CD4-positive, alpha-beta T cell (primary cell): ENCODE measurements around the gene THSD7A. TPM values are rescaled to one million over a fixed set of nuclear protein-coding genes. Genes with fewer than 3 reads are reported as not detected.

Source experiments
- ATAC-seq: fragments of 200-7000 bp; cut with Tn5 transposase; one replicate; pipeline ENCODE4 v1.10.0; 2022; ENCODE audit warnings: mild to moderate bottlenecking; ENCODE audit not compliant: poor library complexity
- CTCF ChIA-PET: fragments of 350-600 bp; sonication (Branson Sonifier 250); formaldehyde crosslinking; loops from one replicate; lab custom pipeline; 2021; ENCODE audit warnings: antibody characterized with exemption, inconsistent platforms; lab: Charles Lee
- POLR2A ChIA-PET: fragments of 350-600 bp; sonication (Branson Sonifier 250); formaldehyde crosslinking; loops from one replicate; lab custom pipeline; 2021; ENCODE audit warnings: antibody characterized with exemption, inconsistent platforms; lab: Charles Lee
- DNase-seq, 14 experiments: peaks; one replicate each; pipeline ENCODE4 v3.0.0-alpha.2; 2013 to 2020; ENCODE audit warnings: mixed read lengths in 2 of 14
- H3K27ac ChIP-seq, 2 donors: one replicate each; pipeline versions ENCODE4 v1.5.1 to v1.7.0; 2013; ENCODE audit warnings: low read length in 2 of 2, low read depth in 1 of 2, mild to moderate bottlenecking in 1 of 2
- H3K27me3 ChIP-seq, 2 experiments: 1 replicate in 1 of 2; 2 replicates in 1 of 2; pipeline versions ENCODE4 v1.6.1 to v1.7.0; 2013; ENCODE audit warnings: low read length in 2 of 2, control low read depth in 1 of 2, mild to moderate bottlenecking in 1 of 2, moderate library complexity in 1 of 2; ENCODE audit not compliant: insufficient read depth in 2 of 2, control insufficient read depth in 1 of 2
- H3K36me3 ChIP-seq: one replicate; pipeline ENCODE4 v1.6.1; 2013; ENCODE audit warnings: low read length, control low read depth; ENCODE audit not compliant: insufficient read depth
- H3K4me1 ChIP-seq: one replicate; pipeline ENCODE4 v1.6.1; 2013; ENCODE audit warnings: low read length, control low read depth; ENCODE audit not compliant: insufficient read depth
- H3K4me3 ChIP-seq: one replicate; pipeline ENCODE4 v1.5.1; 2013; ENCODE audit warnings: mild to moderate bottlenecking, low read length, moderate library complexity
- H3K9me3 ChIP-seq, 2 experiments: 1 replicate in 1 of 2; 2 replicates in 1 of 2; pipeline versions ENCODE4 v1.6.1 to v1.7.0; 2013; ENCODE audit warnings: low read length in 2 of 2, mild to moderate bottlenecking in 2 of 2, control low read depth in 1 of 2, moderate library complexity in 1 of 2; ENCODE audit not compliant: control insufficient read depth in 1 of 2, insufficient read depth in 1 of 2
- H3K27ac Mint-ChIP-seq: one replicate; pipeline ENCODE4 v1.8.0; 2020; ENCODE audit warnings: mixed read lengths
- H3K27me3 Mint-ChIP-seq: one replicate; pipeline ENCODE4 v1.8.0; 2021; ENCODE audit warnings: mixed read lengths
- H3K36me3 Mint-ChIP-seq: one replicate; pipeline ENCODE4 v1.8.0; 2021; ENCODE audit warnings: low read depth, mixed read lengths
- H3K4me1 Mint-ChIP-seq: one replicate; pipeline ENCODE4 v1.8.0; 2021; ENCODE audit warnings: low read depth, mixed read lengths
- H3K4me3 Mint-ChIP-seq: one replicate; pipeline ENCODE4 v1.8.0; 2020; ENCODE audit warnings: mild to moderate bottlenecking, mixed read lengths
- H3K9me3 Mint-ChIP-seq: one replicate; pipeline ENCODE4 v1.8.0; 2020; ENCODE audit warnings: mixed read lengths
- intact Hi-C, 2 experiments: fragments of 100-400 bp; cut with DNase I in 1 of 2; cut with micrococcal nuclease in 1 of 2; formaldehyde crosslinking; loops; one replicate each; pipeline versions ENCODE4 v1.15.1 to v1.9.0; 2023 to 2025; cut with DNase I, micrococcal nuclease
- total RNA-seq, 174 experiments: library from RNA in 2 of 174; stranded (reverse) in 2 of 174; gene quantifications; one replicate each; pipeline ENCODE4 v1.2.3 and lab custom pipeline; 2021 to 2026
- TF ChIP-seq, protein P1 (sequence below): fragments of 200-600 bp; IDR thresholded peaks from one replicate; pipeline ENCODE4 v1.8.0; 2022; ENCODE audit warnings: antibody characterized with exemption, mild to moderate bottlenecking

The THSD7A gene
- total RNA-seq, 2 experiments from 2014 or later, result not detected

DNA sequence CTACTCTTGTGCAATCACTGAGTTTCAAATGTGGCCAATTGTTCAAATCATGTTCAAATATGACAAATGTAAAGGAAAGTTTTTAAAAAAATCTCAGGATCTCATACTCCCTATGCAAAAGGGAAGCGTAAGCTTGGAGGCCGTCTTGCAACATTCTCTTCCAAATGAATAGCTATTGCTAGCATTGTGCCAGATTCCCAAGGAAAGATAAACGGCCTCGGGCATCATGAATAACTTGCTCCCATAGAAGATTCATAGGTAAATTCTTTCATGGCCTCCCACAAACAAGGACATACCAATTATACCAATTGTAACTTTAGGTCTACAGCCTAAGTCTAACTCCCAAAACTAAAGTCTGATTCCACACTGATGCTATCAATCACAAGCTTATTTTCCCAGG, 416.9 kb downstream of the THSD7A start:
- Histone ChIP-seq H3K36me3 (no peaks in the 10 kb centered on the region), H3K4me1 (no peaks in the 10 kb centered on the region), H3K9me3 (peaks cover 7 to 9% of the 10 kb centered on the region in 2 experiments), H3K27ac (no peak overlapping the region), H3K27me3 (no peaks in the 10 kb centered on the region), H3K4me3 (no peak overlapping the region)
- CTCF ChIA-PET, result no interaction called here
- Mint-ChIP-seq H3K4me3 (no peak overlapping the region), H3K36me3 (no peaks in the 10 kb centered on the region), H3K4me1 (no peaks in the 10 kb centered on the region), H3K27me3 (no peaks in the 10 kb centered on the region), H3K9me3 (peaks cover 3% of the 10 kb centered on the region), H3K27ac (no peak overlapping the region)
- intact Hi-C loops, result no loop called here
- POLR2A ChIA-PET, result no interaction called here
- DNase-seq (no peak), ATAC-seq (no peak)
- TF ChIP-seq, protein P1, sequence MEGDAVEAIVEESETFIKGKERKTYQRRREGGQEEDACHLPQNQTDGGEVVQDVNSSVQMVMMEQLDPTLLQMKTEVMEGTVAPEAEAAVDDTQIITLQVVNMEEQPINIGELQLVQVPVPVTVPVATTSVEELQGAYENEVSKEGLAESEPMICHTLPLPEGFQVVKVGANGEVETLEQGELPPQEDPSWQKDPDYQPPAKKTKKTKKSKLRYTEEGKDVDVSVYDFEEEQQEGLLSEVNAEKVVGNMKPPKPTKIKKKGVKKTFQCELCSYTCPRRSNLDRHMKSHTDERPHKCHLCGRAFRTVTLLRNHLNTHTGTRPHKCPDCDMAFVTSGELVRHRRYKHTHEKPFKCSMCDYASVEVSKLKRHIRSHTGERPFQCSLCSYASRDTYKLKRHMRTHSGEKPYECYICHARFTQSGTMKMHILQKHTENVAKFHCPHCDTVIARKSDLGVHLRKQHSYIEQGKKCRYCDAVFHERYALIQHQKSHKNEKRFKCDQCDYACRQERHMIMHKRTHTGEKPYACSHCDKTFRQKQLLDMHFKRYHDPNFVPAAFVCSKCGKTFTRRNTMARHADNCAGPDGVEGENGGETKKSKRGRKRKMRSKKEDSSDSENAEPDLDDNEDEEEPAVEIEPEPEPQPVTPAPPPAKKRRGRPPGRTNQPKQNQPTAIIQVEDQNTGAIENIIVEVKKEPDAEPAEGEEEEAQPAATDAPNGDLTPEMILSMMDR, result no peak

DNA sequence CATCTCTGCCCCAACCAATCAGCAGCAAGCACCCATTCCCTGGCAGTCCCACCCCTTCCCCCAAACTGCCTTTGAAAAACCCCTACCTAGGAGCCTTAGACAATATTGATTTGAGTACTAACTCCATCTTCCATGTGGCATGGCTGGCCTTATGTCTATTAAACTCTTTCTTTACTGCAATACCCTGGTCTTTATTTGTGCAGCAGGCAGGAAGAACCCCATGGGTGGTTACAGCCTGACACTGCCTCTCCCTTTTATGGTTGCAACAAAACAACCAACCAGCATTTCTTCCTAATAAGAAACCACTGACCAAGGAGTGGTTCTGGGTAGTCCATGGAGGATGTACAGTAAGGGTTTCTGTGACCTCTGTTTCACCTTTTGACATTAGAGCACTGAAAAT, 418.1 kb downstream of the THSD7A start:
- Histone ChIP-seq H3K9me3 (peaks cover 7% of the 10 kb centered on the region in 2 experiments), H3K27me3 (no peaks in the 10 kb centered on the region), H3K4me1 (no peaks in the 10 kb centered on the region), H3K36me3 (no peaks in the 10 kb centered on the region), H3K27ac (no peak overlapping the region), H3K4me3 (no peak overlapping the region)
- Mint-ChIP-seq H3K27me3 (no peaks in the 10 kb centered on the region), H3K9me3 (peaks cover 3% of the 10 kb centered on the region), H3K4me3 (no peak overlapping the region), H3K36me3 (no peaks in the 10 kb centered on the region), H3K27ac (no peak overlapping the region), H3K4me1 (no peaks in the 10 kb centered on the region)
- CTCF ChIA-PET, result no interaction called here
- intact Hi-C loops, result no loop called here
- DNase-seq, result no peak
- ATAC-seq, result no peak
- POLR2A ChIA-PET, result no interaction called here
- TF ChIP-seq, protein P1, result no peak

GRCh38 chr7:11412036-11412435, 420.0 kb downstream of the THSD7A start:
- no peaks in the 10 kb centered on the region for H3K27me3 Mint-ChIP-seq
- ChIA-PET POLR2A (no interaction called here), CTCF (no interaction called here)
- H3K9me3 Mint-ChIP-seq, result peaks cover 3% of the 10 kb centered on the region
- no peaks in the 10 kb centered on the region for H3K36me3 ChIP-seq
- ATAC-seq, result no peak
- H3K4me3 ChIP-seq, result no peak overlapping the region
- no peak overlapping the region for H3K4me3 Mint-ChIP-seq
- intact Hi-C loops, result no loop called here
- H3K27me3 ChIP-seq, result no peaks in the 10 kb centered on the region
- peaks cover 7% of the 10 kb centered on the region in 2 experiments for H3K9me3 ChIP-seq
- no peak overlapping the region for H3K27ac ChIP-seq
- DNase-seq, result no peak
- no peaks in the 10 kb centered on the region for H3K4me1 Mint-ChIP-seq
- no peaks in the 10 kb centered on the region for H3K36me3 Mint-ChIP-seq
- no peaks in the 10 kb centered on the region for H3K4me1 ChIP-seq
- TF ChIP-seq, protein P1, result no peak
- no peak overlapping the region for H3K27ac Mint-ChIP-seq
